GM12891 (cell line): Measurements from ENCODE around the gene COPE.

Experiments
- DNase-seq: peaks from one replicate; pipeline ENCODE4 v3.0.0; 2011; ENCODE audit warnings: low spot score; ENCODE audit not compliant: insufficient read length
- FAIRE-seq: peaks from 2 replicates; lab custom pipeline; 2011; peaks lifted over from hg19 to GRCh38; lab: Jason Lieb, UNC
- PAX5 ChIP-seq: IDR thresholded peaks from 2 replicates; pipeline ENCODE4 v1.6.1; 2011; ENCODE audit warnings: low read length, moderate library complexity, mild to moderate bottlenecking; ENCODE audit not compliant: insufficient read depth, severe bottlenecking
- POLR2A ChIP-seq: IDR thresholded peaks from 2 replicates; pipeline ENCODE4 v1.6.1; 2011; ENCODE audit warnings: low read depth, low read length, control low read depth
- POLR2AphosphoS5 ChIP-seq: IDR thresholded peaks from 2 replicates; pipeline ENCODE4 v1.6.1; 2011; ENCODE audit warnings: low read depth, low read length, control low read depth
- POU2F2 ChIP-seq: IDR thresholded peaks from 2 replicates; pipeline ENCODE4 v1.6.1; 2011; ENCODE audit warnings: low read depth, mild to moderate bottlenecking, control low read depth, low read length, moderate library complexity
- SPI1 ChIP-seq: IDR thresholded peaks from 2 replicates; pipeline ENCODE4 v1.6.1; 2011; ENCODE audit warnings: low read depth, low read length, control low read depth
- TAF1 ChIP-seq: IDR thresholded peaks from 2 replicates; pipeline ENCODE4 v1.6.1; 2011; ENCODE audit warnings: low read depth, low read length, control low read depth

The COPE gene

GRCh38 chr19:18895038-18895823 lies 24.0 kb downstream of the COPE start:
- no peak for DNase-seq
- TF ChIP-seq POLR2AphosphoS5 (no peak), TAF1 (no peak), SPI1 (no peak), POLR2A (no peak), POU2F2 (no peak), PAX5 (no peak)
- no peak for FAIRE-seq

DNA sequence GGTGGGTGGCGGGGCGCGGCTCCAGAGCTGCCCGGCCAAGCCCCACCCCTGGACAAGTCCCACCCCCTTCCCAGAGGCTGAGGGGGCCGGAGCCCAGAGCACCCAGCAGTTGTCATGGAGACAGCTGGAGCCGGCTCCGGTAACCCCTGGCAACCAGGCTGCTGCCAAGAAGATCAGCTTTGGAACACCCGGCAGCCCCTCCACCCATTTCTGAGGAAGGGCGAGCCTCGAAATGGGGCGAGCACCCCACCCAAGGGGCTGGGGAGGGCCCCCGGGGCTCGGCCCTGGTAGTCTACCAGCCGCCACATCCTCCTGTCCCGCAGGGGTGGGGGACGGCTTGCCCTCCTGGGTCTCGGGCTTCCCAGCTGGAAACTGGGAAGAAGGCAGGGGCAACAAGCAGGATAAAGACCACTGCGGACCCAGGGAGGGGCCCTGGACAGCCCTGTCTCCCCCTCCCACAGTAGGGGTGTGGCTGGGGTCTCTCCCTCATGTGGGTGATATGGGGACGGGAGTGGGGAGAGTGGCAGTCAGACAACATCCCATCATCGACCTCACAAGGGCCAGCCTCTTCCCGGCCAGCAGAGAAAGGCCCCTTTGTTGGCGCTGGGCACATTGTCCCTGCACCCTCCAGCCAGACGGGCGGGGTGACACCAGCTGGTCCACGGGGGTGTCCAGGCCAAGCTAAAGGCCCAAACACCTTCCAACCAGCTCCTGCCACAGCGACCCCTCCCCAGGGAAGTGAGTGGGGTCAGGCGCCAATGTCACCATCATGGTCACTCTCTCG lies 24.7 kb downstream of the COPE start:
- no peak for DNase-seq
- TF ChIP-seq TAF1, result no peak
- no peak for TF ChIP-seq SPI1
- TF ChIP-seq POLR2AphosphoS5, result no peak
- TF ChIP-seq POU2F2, result no peak
- no peak for TF ChIP-seq POLR2A
- no peak for TF ChIP-seq PAX5
- FAIRE-seq, result no peak

DNA sequence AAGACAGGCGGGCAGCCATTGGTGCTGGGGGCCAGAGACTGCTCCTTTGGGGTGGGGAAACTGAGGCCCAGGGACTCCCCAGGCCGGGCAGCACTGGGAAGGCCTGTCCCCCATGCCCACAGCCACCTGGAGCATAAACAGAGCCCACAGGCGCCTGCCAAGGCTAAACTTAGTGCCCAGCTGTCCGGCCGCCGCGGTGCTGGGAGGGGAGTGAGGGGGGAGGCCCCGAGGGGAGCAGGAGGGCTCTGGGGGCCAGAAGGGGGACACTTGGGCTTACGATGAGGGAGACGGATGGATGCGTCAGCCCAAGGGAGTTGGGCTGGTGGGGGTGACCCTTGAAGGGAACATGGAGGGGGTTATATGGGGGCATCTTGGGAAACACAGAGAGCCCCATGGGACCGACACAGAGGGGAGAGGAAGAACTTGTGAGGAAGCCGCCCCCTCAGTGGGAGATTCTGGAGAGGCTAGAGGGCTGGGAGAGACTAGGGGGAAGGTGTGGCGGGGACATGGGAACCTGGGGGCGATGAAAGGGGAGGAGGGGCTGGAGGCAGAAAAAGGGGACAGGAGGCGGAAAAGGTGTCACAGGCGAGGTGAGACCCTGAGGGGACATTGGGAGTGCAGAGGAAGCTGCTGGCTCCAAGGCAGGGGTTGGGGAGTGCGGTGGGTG lies 25.5 kb downstream of the COPE start:
- DNase-seq (no peak), FAIRE-seq (no peak)
- TF ChIP-seq POLR2A, result no peak
- no peak for TF ChIP-seq POU2F2
- TF ChIP-seq PAX5, result no peak
- no peak for TF ChIP-seq POLR2AphosphoS5
- TF ChIP-seq TAF1, result no peak
- TF ChIP-seq SPI1, result no peak

- DNase-seq, result no peak
- FAIRE-seq, result no peak
- TF ChIP-seq POLR2A (no peak), PAX5 (no peak), POLR2AphosphoS5 (no peak), TAF1 (no peak), POU2F2 (no peak), SPI1 (no peak)
Measured at GRCh38 chr19:18889949-18890745, 29.0 kb downstream of the COPE start.

DNA sequence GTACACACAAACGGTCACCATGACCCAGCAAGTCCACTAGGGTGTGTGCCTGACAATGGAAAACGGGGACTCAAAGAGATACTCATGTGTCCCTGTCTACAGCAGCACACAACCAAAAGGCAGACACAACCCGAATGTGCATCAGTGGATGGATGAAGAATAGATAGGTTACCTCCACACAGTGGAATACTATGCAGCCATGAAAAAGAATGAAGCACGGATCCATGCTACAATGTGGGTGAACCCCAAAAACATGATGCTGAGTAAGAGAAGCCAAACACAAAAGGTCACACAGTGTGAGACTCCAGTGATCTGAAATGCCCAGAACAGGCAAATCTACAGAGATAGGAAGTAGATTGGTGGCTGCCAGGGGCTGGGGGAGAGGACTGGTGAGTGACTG lies 32.2 kb downstream of the COPE start:
- DNase-seq (no peak), FAIRE-seq (no peak)
- TF ChIP-seq SPI1 (no peak), POU2F2 (no peak), PAX5 (no peak), POLR2AphosphoS5 (no peak), POLR2A (no peak), TAF1 (no peak)

DNA sequence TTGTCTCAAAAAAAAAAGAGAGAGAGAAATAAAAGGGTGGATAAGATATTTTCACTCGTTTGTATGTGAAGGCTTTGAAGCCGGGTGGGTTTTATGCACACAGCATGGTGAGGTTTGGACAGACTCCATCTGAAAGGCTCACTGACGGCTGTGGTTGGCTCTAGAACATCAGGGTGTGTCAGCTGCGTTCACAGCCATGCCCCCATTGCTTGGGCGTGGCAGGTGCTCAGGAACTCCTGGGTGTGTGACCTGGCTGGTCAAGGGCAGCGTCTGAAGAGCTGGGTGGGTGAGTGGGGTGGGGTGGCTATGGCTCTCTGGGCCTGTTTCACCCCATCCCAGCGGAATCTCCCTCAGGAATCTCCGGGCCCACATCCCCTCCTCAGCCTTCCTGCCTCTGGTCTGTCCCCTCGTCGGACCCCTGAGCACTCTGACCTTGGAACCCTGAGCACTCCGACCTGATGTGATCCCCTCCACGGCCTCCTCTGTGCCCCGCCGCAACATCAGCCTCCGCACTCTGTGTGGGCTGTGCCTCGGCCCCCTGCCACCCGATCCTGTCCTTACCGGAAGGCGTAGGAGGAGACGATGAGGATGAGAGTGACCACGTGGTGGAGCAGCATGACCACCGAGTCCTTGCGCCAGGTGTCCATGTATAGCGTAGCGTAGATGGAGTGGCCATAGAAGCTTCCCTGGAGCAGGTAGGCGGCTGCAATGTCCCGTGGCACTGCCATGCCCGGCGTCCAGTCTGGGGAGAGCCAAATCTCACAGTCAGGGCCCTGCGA lies 35.5 kb downstream of the COPE start:
- TF ChIP-seq POLR2AphosphoS5 (no peak), PAX5 (no peak), TAF1 (no peak), POU2F2 (no peak), SPI1 (no peak), POLR2A (no peak)
- FAIRE-seq (no peak), DNase-seq (no peak)

DNA sequence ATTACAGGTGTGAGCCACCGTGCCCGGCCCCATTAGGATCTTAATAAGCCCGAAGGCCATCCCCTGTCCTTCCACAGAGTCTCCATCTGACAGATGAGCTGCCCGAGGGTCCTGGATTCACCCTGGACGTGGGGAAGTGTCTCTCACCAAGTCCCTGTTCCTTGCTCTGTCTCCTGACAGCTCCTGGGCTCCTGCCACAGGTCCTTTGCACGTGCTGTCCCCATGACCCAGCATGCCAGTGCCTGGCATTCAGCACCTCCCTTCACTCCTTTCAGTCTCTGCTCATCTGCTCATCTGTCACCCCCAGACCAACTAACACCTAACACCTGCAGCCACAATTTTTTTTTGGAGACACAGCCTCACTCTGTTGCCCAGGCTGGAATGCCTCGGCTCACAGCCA lies 37.7 kb downstream of the COPE start:
- FAIRE-seq (no peak), DNase-seq (no peak)
- TF ChIP-seq SPI1 (no peak), POLR2A (no peak), POU2F2 (no peak), POLR2AphosphoS5 (no peak), PAX5 (no peak), TAF1 (no peak)
